Keratinocyte (primary cell): ENCODE data around the gene ODF4.

ENCODE experiments used
- CTCF ChIP-seq, 3 experiments: IDR thresholded peaks in 1 of 3; conservative IDR thresholded peaks in 1 of 3; optimal IDR thresholded peaks in 1 of 3; 2 replicates in 2 of 3; 3 replicates in 1 of 3; pipeline versions ENCODE3 to v1.5.1; 2011; ENCODE audit warnings: low read length in 3 of 3, mild to moderate bottlenecking in 3 of 3, moderate library complexity in 2 of 3, control low read depth in 1 of 3, inconsistent platforms in 1 of 3; ENCODE audit not compliant: insufficient read depth in 2 of 3; ENCODE audit errors: extremely low read depth in 1 of 3
- EZH2 ChIP-seq: IDR thresholded peaks from one replicate; pipeline ENCODE4 v1.6.1; 2012; ENCODE audit warnings: inconsistent platforms, mild to moderate bottlenecking, low read length, moderate library complexity

GRCh38 chr17:8360260-8360659 is 20.6 kb downstream of the ODF4 start:
- TF ChIP-seq CTCF (optimal IDR thresholded peaks at IDR 0.05 in 1 of 3, IDR thresholded peaks at IDR 0.05 in 1 of 3, conservative IDR thresholded peaks at IDR 0.05 in 1 of 3; ENCODE audit: extremely low read depth in 1 of 3, insufficient read depth in 2 of 3, low read length in 3 of 3) (no peak), EZH2 (no peak)
